Activated CD4-positive, alpha-beta T cell treated with anti-CD3 and anti-CD28 coated beads, Interleukin-2, amount 50 U/mL, for 4 hours (primary cell): ENCODE measurements around the gene KLK12.
"Not testable (repeated sequence)": the region's sequence is repeated elsewhere in the genome, so short reads cannot be mapped to it uniquely, and the experiment has no call there.

Source experiments
- DNase-seq, 2 experiments: peaks; one replicate each; pipeline ENCODE4 v3.0.0-alpha.2; 2020

Gene KLK12

DNA sequence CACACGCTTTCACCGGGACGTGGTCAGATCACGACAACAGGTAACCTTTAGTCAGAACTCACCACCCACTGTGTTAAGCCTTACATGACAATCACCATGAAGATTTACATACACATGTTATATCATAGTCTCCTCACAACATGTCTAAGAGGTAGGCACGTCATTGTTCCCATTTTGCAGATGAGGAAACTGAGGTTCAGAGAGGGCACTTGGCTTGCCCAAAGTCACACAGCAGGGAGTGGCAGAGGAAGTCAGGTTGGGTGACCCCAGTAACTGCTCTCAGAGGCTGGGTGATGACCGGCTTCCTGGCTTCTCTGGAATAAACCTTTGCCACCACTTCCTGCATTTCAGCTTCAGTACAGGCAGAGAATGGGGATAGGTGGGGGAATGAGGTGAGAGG lies 20.6 kb downstream of the KLK12 start:
- no peak for DNase-seq

DNA sequence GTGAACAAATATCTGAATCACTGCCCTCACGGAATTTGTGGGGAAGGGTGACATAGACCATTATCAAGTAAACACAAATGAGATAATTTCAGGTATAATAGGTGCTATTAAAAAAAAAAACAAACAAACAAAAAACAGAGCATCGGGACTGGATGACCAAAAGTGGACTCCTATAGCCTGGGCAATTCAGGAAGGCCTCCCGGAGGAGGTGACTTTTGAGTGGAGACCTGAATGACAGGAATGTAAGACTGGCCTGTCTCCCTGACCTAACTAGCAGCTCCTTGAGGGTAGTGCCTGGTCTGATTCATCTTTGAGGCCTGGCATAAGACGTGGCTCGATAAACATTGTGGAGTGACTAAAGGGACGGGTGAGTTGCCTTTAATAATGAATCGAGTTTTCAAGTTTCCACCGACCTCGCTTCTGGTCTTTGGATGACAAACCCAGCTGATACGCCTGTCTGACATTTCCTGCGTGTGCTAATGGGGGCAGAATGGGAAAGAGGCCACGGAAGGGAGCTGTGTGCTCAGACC lies 22.1 kb downstream of the KLK12 start:
- no peak for DNase-seq

DNA sequence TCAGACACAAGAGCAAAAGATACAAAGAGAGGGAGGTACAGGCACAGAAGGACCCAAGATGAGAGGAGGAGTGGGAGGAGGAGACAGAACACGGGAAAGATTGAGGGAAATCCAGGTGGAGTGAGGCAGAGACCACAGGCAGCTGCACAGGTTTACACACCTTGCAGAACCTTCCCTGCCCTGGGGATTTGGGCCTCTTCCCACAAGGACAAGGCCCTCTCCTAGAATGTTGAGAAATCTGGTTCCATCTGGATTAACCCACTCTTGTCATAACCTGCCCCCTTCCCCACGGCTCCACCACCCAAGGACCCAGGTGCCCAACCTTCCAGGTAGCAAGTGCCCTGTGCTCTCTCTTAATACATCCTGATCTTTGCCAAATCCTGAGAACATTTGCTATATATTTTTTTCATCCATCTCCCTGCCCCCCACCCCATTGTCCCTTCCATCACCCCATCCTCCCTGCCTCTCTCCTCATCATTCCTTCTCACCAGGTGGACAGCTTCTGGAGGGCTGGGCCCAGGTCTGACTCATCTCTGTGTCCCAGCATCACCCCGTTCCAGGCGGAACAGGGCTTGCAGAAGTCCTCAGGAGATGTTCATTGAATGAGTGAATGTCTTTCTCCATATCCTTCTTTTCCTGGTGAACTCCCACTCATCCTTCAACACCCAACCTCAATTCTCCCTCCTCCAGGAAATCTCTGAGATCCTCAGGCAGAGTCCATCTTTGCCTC lies 24.6 kb downstream of the KLK12 start:
- DNase-seq = no peak

DNA sequence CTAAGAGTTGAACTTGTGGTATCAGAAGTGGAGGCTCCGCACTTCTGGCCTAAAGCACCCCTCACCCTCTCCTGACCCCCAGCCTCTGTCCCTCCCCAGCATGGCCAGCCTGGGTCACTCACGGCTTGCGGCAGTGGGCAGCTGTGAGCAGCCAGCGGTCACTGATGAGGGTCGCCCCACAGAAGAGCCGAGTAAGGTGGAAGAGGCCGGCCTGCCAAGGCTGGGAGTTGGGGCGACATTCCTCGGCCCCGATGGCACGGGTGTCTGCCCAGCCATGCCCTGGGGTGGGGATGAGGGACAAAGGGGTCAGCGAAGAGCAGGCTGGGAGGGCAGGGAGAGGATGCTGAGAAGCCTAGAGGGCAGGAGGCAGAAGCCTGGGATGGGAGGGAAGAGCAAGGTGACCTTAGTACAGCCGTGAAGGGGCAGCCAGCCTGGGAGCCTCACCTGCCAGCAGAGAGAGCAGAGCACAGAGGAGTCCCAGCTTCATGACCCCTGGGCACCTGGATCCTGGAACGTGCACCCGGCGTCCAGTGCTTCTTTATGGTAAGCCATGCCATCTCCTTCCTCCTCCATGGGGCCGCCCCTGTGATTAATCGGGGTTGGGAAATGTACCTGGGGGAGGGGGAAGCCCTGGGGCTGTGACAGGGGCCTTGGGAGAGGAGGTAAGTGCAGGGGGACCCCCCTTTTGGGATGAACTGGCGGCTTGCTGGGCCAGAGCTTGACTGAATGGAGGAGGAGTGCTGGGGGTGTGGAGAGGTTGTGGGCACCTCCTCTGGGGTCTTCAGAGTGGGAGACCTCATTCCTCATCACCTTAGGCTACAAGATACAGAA lies 25.5 kb downstream of the KLK12 start:
- no peak for DNase-seq

DNA sequence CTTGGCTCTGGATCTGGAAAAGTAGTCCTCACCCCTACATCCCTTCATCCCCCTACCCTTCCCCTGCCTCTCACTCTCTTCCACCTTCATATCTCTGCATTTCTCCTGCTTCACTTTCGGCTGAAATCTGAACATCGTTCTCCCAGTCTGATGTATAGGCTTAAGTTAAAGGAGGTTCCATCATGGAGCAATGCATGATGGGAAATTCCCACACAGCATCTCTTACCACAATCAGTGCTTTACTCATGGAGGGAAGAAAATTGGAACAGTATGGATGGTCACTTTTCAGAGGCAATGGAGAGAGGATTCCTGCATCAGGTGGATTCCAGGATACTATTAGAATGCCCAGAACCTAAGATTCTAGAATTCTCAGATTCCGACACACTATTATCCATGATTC lies 27.3 kb downstream of the KLK12 start:
- no peak for DNase-seq

DNA sequence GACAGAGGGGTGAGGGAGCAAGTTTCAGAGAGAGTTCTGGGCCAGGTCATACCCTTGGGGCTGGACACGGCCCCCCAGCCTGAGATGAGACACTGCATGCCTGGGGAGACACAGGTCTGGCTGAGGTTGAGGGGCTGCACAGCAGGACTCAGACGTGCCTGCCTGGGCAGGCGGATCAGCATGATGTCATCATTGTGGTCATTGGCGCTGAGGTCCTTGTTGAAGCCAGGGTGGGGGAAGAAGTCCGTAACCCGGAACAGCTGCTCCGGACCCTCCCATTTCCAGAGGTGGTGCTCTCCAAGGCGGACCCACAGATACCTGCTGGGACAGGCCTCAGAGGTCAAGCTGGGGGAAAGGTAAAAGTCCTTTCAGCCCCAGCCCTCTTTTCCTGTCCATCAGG lies 28.4 kb downstream of the KLK12 start:
- no peak for DNase-seq

DNA sequence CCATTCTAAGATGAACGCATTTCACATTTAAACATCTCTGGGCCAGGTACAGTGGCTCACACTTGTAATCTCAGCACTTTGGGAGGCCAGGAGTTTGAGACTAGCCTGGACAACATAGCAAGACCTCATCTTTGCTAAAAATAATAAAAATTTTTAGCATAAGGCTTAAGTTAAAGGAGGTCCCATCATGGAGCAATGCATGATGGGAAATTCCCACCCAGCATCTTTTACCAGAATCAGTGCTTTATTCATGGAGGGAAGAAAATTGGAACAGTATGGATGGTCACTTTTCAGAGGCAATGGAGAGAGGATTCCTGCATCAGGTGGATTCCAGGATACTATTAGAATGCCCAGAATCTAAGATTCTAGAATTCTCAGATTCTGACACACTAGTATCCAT lies 29.6 kb downstream of the KLK12 start:
- DNase-seq = no peak

DNA sequence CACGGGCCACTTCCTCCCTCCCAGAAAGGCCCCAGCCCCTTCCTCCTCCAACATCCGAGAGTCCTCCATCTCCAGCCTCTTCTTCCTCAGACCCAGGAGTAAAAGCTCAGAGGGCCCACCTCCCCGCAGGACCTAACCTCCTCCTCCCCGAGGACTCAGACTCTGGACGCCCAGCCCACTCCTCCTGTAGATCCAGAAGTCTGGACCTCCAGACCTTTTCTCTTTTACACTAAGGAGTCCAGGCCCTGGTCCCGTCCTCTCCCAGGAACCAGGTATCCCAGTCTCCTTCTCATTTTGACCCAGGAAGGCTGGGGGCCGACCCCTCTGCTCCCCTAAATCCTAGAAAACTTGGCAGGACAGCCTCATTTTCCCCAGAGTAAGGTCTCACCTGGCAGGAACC lies 31.5 kb downstream of the KLK12 start:
- DNase-seq = no peak

DNA sequence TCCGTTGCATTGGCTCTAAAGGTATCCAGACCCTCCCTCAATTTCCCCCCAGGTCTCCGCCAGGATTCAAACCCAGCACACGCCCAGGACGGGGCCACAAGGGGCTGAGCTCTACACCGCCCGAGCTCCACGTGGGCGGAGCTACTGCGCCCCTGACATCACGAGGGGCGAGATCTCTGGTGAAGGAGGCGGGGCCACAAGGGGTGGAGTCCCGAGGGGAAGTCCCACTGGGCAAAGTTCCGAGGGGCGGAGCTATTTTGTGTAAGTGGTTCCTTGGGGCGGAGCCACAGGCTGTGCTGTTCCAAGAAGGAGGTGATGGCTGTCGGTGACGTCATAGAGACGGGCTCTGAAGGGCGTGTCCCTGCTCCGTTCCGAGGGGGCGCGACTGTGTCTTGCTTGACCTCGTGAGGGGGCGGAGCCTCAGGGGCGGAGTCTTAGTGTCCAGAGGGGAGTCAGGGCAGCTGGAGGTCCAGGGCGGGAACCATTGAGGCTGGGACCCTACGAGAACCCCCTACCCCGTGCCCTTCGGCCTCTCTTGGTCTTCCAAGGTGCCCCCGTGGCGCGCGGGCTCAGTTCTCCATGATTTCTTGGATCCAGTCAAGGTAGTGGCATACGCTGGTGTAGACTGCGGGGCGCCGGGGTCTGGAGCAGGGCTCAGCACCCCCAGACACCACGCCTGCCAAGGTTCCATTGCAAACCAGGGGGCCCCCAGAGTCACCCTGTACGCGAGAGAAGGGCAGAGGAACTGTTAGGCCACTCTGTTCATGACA lies 32.1 kb downstream of the KLK12 start:
- no peak for DNase-seq

DNA sequence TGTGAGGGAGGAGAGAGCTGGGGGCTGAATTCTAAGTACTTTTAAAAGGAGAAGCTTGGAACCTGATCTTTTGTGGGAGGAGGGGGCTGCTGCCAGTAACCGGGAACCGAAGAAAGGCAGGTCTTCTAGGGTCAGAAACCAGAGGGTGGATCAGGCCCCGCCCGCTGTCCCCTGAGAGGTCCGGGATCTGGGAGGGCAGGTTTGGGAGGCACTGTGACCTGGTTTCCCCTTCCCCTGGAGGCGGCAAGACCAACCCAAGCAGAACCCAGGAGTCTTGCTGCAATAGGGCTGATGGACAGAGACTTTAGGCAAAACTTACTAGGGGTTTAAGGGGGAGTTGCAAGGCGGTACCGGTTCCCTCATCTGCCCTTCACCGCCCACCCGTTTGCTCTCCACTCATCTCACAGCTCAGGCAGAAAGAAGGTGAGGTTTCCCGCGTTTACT lies 32.7 kb downstream of the KLK12 start:
- DNase-seq = no peak

DNA sequence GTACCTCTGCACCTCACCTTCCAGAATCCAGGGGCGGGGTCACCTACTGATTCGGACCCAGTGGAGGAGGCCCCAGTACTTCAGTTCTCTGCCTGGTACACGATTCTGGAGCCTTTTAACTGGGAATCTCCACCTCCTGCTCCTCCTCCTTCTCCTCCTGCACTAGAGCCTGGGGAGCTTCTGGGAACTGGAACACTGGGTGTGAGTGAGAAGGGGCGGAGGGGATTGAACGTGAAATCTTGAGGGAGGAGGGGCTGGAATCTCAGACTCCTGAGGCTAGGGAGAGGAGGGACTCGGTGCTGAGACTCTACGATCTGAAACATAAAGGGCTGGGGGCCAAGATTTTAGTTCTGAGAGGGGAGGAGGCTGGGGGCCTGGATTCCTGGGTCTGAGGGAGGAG lies 33.3 kb downstream of the KLK12 start, which contains the start of gene KLK8:
KLK8 (minus strand) TSS at position 90 of the 400 bp plus-strand sequence. CDS start 437 bp downstream, outside the sequence.
- DNase-seq = no peak

DNA sequence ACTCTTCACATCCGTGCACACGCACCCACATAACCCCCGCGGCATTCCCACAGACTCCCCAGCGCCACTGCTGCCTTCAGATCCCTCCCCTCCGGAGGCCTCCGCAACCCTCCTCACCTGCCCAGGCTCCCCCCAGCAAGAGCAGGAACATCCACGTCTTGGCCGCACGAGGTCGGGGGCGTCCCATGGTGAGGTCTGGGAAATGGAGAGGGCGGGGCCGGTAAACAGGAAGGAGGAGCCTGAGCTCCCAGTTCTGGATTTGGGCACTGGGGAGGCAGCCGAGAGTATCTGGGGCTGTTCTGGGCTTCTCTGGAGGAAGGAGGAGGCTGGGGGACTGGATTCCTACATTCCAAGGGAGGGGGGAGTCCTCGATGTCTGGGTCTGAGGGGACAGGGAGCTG lies 33.8 kb downstream of the KLK12 start:
- DNase-seq = no peak

DNA sequence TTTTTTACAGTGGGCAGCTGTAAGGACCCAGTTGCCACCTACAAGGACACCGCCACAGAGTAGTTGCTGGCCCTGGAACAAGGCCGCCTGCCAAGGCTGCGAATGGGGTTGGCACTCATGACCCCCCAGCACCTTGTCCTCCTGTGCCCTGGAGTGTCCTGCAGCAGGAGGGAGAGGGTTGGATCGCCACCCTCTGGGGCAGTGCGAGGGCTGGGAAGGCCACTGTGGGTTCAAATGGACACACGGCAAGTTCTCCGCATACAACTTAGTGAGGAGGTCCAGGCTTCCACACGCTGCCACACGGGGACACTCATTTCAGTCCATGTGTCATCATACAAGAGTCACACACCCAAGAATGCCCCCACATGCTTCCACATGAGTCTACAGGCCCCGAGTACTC lies 34.4 kb downstream of the KLK12 start:
- DNase-seq = no peak

DNA sequence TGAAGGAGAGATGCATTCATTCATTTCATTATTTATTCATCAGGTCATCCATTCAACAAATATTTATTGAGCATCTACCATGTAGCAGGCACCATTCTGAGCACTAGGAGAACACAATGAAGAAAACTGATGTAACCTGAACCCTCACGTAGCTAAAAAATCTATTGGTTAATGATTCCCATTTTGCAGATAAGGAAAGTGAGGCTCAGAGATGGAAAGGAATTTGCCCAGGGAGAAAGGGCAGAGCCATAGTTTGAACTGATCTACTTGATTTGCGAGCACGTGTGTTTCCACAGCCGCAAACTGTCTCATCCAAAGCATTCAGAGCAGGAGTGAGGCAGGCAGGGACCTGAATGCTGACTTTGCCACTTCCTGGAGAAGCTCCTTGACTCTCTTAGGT lies 36.1 kb downstream of the KLK12 start:
- no peak for DNase-seq

DNA sequence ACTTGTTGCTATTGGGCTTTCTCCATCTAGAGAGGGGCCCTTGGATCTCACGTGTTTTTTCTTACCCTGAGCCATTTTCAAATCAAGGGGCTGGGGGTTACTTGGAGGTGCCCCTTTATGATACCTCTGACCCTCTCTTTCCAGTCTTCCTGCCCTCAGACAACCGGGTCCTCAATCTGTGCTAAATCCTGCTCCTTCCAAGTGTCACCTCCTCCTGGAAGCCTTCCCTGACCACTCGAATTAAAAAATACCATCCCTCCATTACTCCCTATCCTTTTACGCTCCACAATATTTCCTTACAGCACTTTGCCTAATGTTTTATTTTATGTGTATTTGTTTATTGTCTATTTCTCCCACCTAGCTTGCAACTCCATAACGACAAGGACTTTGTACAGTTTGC lies 36.7 kb downstream of the KLK12 start:
- DNase-seq = no peak

DNA sequence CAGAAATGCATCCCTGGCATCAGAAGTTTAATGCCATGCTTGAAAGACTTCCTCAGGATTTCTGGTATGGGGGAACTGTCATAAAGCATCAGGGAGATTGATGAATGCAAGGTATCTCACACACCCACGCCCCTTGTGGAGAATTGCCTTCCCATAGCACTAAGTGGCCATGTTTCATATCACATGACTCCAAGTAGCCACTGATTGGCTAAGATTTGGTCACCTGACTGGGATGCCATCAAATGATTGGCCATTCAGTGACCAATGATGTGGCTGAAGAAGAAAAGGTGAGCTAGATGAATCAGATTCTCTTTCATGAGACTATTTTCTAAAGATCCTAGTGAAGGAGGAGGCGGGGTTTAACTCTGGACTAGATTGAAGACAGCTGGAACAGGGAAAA lies 40.7 kb downstream of the KLK12 start:
- DNase-seq = no peak

DNA sequence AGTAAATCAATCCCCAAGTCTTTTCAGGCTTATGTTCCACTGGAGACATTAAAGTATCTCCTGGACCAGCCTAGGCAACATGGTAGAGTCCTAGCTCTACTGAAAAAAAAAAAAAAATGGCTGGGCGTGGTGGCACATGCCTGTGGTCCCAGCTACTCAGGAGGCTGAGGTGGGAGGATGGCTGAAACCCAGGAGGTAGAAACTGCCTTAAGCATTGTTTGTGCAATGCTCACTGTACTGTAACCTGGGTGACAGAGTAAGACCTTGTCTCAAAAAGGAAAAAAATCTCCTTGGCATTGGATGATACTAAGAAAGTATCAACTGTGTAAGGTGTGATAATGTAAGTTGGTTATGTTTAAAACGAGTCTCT lies 42.2 kb downstream of the KLK12 start:
- no peak for DNase-seq

DNA sequence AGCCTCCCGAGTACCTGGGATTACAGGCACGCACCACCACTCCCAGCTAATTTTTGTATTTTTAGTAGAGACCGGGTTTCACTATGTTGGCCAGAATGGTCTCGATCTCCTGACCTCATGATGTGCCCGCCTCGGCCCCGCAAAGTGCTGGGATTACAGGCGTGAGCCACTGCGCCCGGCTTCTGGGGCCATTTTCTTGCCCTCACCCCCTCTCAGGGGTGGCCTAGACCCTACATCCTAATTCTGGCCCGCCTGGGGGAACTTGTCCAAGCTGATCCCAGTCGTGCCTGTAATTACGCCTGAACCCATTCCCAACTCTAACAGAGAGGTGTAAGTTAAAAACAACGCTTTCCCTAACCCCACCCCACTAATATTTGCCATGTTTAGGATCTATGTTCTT lies 50.4 kb downstream of the KLK12 start:
- DNase-seq = not testable (repeated sequence)

DNA sequence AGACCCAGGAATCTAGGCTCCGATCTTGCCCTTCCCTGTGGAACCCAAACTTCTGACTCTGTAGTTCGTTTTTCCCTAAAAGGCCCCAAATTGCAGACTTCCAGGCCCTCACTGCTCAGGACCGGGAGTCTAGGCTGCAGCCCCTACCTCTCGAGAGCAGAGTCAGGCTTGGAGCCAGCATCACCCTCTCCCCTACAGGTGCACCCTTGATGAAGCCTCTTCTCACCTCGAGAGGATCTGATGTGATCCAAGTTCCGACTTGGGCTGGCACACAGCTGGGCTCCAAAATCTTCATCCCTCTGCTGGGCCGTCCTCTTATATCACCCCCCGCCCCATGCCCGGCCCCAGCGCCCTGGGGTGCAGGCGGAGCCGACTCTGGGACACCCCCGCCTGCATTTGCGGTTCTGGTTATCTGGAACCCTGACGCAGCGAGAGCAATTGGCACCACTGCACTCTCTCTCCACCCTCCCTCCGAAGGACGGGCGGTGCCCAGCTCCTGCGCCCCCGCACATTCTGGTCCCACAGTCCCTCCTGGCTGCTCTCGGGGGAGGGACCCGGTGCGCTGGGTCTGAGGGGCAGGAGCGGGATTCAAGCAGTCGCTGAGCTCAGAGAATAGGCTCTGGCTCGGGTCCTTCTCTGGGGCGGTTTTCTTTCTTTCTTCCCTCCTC lies 51.0 kb downstream of the KLK12 start, which contains the start of gene KLK7:
KLK7 (minus strand) TSS at position 293 of the 668 bp plus-strand sequence. CDS start 1,518 bp downstream, outside the sequence.
- DNase-seq = no peak

DNA sequence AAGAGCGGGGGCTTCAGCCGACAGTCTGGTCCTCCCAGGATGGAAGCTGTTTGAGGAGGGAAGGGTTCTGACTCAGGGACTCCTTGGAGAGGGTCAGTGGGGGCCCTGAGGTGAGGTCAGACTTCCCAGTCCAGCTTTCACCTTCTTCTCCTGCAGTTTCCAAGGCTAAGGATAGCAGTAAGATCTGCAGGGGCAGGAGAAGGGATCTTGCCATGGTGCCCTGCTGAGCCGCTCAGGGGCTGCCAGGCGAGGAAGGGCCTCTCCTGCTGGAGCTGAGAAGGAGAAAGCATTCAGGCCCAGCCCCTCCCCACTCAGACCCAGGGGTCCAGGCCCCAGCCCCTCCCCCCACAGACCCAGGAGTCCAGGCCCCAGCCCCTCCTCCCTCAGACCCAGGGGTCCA lies 52.6 kb downstream of the KLK12 start:
- no peak for DNase-seq

DNA sequence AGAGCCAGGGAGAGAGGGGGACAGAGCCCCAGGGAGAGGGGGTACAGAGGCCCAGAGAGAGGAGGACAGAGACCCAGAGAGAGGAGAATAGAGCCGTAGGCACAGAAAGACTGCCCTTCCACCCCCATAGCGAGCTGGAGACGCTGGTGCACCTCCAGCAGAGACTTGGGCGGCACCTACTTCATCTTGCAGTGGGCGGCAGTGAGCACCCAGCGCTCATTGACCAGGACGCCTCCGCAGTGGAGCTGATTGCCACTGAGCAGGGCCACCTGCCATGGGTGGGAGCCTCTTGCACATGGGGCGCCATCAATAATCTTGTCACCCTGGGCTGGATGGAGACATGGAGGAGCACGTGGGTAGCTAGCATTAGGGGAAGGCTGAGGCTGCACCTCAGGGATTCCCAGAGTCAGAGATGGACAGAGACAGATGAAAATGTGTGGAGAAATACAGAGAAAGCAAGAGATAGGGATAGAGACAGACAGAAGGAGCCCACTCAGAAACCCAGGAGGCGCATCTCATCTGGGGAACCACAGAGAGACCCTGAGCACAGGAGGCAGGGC lies 53.1 kb downstream of the KLK12 start:
- DNase-seq = no peak

DNA sequence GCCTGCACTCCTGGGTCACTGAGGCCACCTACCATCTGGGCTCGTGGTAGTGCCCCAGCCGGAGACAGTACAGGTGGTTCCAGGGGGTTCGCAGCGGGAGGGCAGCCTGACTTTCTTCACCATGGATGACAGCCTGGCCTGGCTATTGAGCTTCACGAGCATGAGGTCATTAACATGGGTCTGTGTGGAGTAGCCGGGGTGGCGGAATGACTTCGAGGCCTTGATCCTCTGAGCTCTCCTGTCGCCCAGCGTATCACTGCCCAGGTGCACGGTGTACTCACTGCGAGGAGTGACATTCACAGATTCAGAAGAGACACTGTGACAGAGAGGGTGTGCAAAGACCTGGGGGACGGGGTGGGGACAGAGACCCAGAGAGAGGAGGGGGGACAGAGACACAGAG lies 54.6 kb downstream of the KLK12 start:
- no peak for DNase-seq
